ENCODE measurements around the gene EHD4.

The EHD4 gene

GRCh38 chr15:41993472-41994170, 21.3 kb upstream of the EHD4 start:
- H3K27ac ChIP-seq (ENCODE audit: low read length), result no peak overlapping the region
- no peaks in the 10 kb centered on the region for H3K36me3 ChIP-seq (ENCODE audit: control insufficient read depth, low read depth, low read length)
- no peaks in the 10 kb centered on the region for H3K27me3 ChIP-seq (ENCODE audit: control insufficient read depth, insufficient read depth, low read length)
- H3K4me1 ChIP-seq (ENCODE audit: control insufficient read depth, low read depth, low read length), result peaks cover 8% of the 10 kb centered on the region
- no peak overlapping the region for H3K9ac ChIP-seq (ENCODE audit: low read length)
- H3K9me3 ChIP-seq (ENCODE audit: control insufficient read depth, low read depth, low read length), result no peaks in the 10 kb centered on the region
- no peak overlapping the region for H3K4me3 ChIP-seq (ENCODE audit: low read length)

- Histone ChIP-seq H3K36me3 (ENCODE audit: control insufficient read depth, low read depth, low read length) (no peaks in the 10 kb centered on the region), H3K27ac (ENCODE audit: low read length) (no peak overlapping the region), H3K9ac (ENCODE audit: low read length) (no peak overlapping the region), H3K9me3 (ENCODE audit: control insufficient read depth, low read depth, low read length) (no peaks in the 10 kb centered on the region), H3K27me3 (ENCODE audit: control insufficient read depth, insufficient read depth, low read length) (no peaks in the 10 kb centered on the region), H3K4me3 (ENCODE audit: low read length) (no peak overlapping the region), H3K4me1 (ENCODE audit: control insufficient read depth, low read depth, low read length) (peaks cover 8% of the 10 kb centered on the region)
These were observed 20.4 kb upstream of the EHD4 start for GRCh38 chr15:41992803-41993190.

GRCh38 chr15:41992151-41992802, 19.9 kb upstream of the EHD4 start:
- Histone ChIP-seq H3K36me3 (ENCODE audit: control insufficient read depth, low read depth, low read length) (no peaks in the 10 kb centered on the region), H3K4me3 (ENCODE audit: low read length) (no peak overlapping the region), H3K9me3 (ENCODE audit: control insufficient read depth, low read depth, low read length) (no peaks in the 10 kb centered on the region), H3K27ac (ENCODE audit: low read length) (no peak overlapping the region), H3K4me1 (ENCODE audit: control insufficient read depth, low read depth, low read length) (peaks cover 8% of the 10 kb centered on the region), H3K9ac (ENCODE audit: low read length) (no peak overlapping the region), H3K27me3 (ENCODE audit: control insufficient read depth, insufficient read depth, low read length) (no peaks in the 10 kb centered on the region)

GRCh38 chr15:41990691-41991090, 18.3 kb upstream of the EHD4 start:
- Histone ChIP-seq H3K9me3 (ENCODE audit: control insufficient read depth, low read depth, low read length) (no peaks in the 10 kb centered on the region), H3K36me3 (ENCODE audit: control insufficient read depth, low read depth, low read length) (no peaks in the 10 kb centered on the region), H3K27ac (ENCODE audit: low read length) (no peak overlapping the region), H3K4me3 (ENCODE audit: low read length) (no peak overlapping the region), H3K9ac (ENCODE audit: low read length) (no peak overlapping the region), H3K4me1 (ENCODE audit: control insufficient read depth, low read depth, low read length) (peaks cover 8% of the 10 kb centered on the region), H3K27me3 (ENCODE audit: control insufficient read depth, insufficient read depth, low read length) (no peaks in the 10 kb centered on the region)

GRCh38 chr15:41990243-41990605, 17.9 kb upstream of the EHD4 start:
- H3K36me3 ChIP-seq (ENCODE audit: control insufficient read depth, low read depth, low read length), result no peaks in the 10 kb centered on the region
- H3K9ac ChIP-seq (ENCODE audit: low read length), result no peak overlapping the region
- no peaks in the 10 kb centered on the region for H3K9me3 ChIP-seq (ENCODE audit: control insufficient read depth, low read depth, low read length)
- no peak overlapping the region for H3K27ac ChIP-seq (ENCODE audit: low read length)
- no peak overlapping the region for H3K4me3 ChIP-seq (ENCODE audit: low read length)
- H3K27me3 ChIP-seq (ENCODE audit: control insufficient read depth, insufficient read depth, low read length), result no peaks in the 10 kb centered on the region
- peaks cover 8% of the 10 kb centered on the region for H3K4me1 ChIP-seq (ENCODE audit: control insufficient read depth, low read depth, low read length)

- no peak overlapping the region for H3K4me3 ChIP-seq (ENCODE audit: low read length)
- no peaks in the 10 kb centered on the region for H3K36me3 ChIP-seq (ENCODE audit: control insufficient read depth, low read depth, low read length)
- no peak overlapping the region for H3K9ac ChIP-seq (ENCODE audit: low read length)
- no peaks in the 10 kb centered on the region for H3K9me3 ChIP-seq (ENCODE audit: control insufficient read depth, low read depth, low read length)
- H3K27me3 ChIP-seq (ENCODE audit: control insufficient read depth, insufficient read depth, low read length), result no peaks in the 10 kb centered on the region
- H3K27ac ChIP-seq (ENCODE audit: low read length), result no peak overlapping the region
- peaks cover 8% of the 10 kb centered on the region for H3K4me1 ChIP-seq (ENCODE audit: control insufficient read depth, low read depth, low read length)
These were observed 17.4 kb upstream of the EHD4 start for GRCh38 chr15:41989573-41990242.

- Histone ChIP-seq H3K27ac (ENCODE audit: low read length) (no peak overlapping the region), H3K27me3 (ENCODE audit: control insufficient read depth, insufficient read depth, low read length) (no peaks in the 10 kb centered on the region), H3K4me3 (ENCODE audit: low read length) (no peak overlapping the region), H3K36me3 (ENCODE audit: control insufficient read depth, low read depth, low read length) (no peaks in the 10 kb centered on the region), H3K9ac (ENCODE audit: low read length) (no peak overlapping the region), H3K4me1 (ENCODE audit: control insufficient read depth, low read depth, low read length) (peaks cover 8% of the 10 kb centered on the region), H3K9me3 (ENCODE audit: control insufficient read depth, low read depth, low read length) (no peaks in the 10 kb centered on the region)
These were observed 16.7 kb upstream of the EHD4 start for GRCh38 chr15:41988896-41989572.

- Histone ChIP-seq H3K36me3 (ENCODE audit: control insufficient read depth, low read depth, low read length) (no peaks in the 10 kb centered on the region), H3K4me3 (ENCODE audit: low read length) (no peak overlapping the region), H3K9me3 (ENCODE audit: control insufficient read depth, low read depth, low read length) (no peaks in the 10 kb centered on the region), H3K9ac (ENCODE audit: low read length) (no peak overlapping the region), H3K4me1 (ENCODE audit: control insufficient read depth, low read depth, low read length) (peaks cover 8% of the 10 kb centered on the region), H3K27me3 (ENCODE audit: control insufficient read depth, insufficient read depth, low read length) (no peaks in the 10 kb centered on the region), H3K27ac (ENCODE audit: low read length) (no peak overlapping the region)
These were observed 15.5 kb upstream of the EHD4 start for GRCh38 chr15:41987925-41988275.

GRCh38 chr15:41987246-41987924, 15.0 kb upstream of the EHD4 start:
- H3K4me3 ChIP-seq (ENCODE audit: low read length), result no peak overlapping the region
- H3K9ac ChIP-seq (ENCODE audit: low read length), result no peak overlapping the region
- H3K36me3 ChIP-seq (ENCODE audit: control insufficient read depth, low read depth, low read length), result no peaks in the 10 kb centered on the region
- H3K27ac ChIP-seq (ENCODE audit: low read length), result no peak overlapping the region
- H3K27me3 ChIP-seq (ENCODE audit: control insufficient read depth, insufficient read depth, low read length), result no peaks in the 10 kb centered on the region
- H3K4me1 ChIP-seq (ENCODE audit: control insufficient read depth, low read depth, low read length), result peaks cover 8% of the 10 kb centered on the region
- H3K9me3 ChIP-seq (ENCODE audit: control insufficient read depth, low read depth, low read length), result no peaks in the 10 kb centered on the region

GRCh38 chr15:41985236-41986160, 13.1 kb upstream of the EHD4 start:
- Histone ChIP-seq H3K4me1 (ENCODE audit: control insufficient read depth, low read depth, low read length) (peaks cover 8% of the 10 kb centered on the region), H3K4me3 (ENCODE audit: low read length) (no peak overlapping the region), H3K9me3 (ENCODE audit: control insufficient read depth, low read depth, low read length) (no peaks in the 10 kb centered on the region), H3K27me3 (ENCODE audit: control insufficient read depth, insufficient read depth, low read length) (no peaks in the 10 kb centered on the region), H3K27ac (ENCODE audit: low read length) (no peak overlapping the region), H3K9ac (ENCODE audit: low read length) (no peak overlapping the region), H3K36me3 (ENCODE audit: control insufficient read depth, low read depth, low read length) (no peaks in the 10 kb centered on the region)

Measured in iPS-18a (cell line).